GM18498 (cell line): ENCODE results near the gene CFAP251.
"Not testable (repeated sequence)": the region's sequence is repeated elsewhere in the genome, so short reads cannot be mapped to it uniquely, and the experiment has no call there.

Source experiments
- ATAC-seq: cut with Tn5 transposase; IDR thresholded peaks from one replicate; pipeline ENCODE4 v1.9.1; 2021; ENCODE audit warnings: mild to moderate bottlenecking, moderate library complexity; ENCODE audit not compliant: unreplicated experiment

The CFAP251 gene

GRCh38 chr12:121899590-121899989 is 18.8 kb upstream of the CFAP251 start:
- no peak for ATAC-seq

GRCh38 chr12:121903202-121903601 is 15.2 kb upstream of the CFAP251 start:
- ATAC-seq: no peak

- no peak for ATAC-seq
These were observed 12.6 kb upstream of the CFAP251 start for GRCh38 chr12:121905746-121906145.

- no peak for ATAC-seq
These were observed 9.7 kb upstream of the CFAP251 start for GRCh38 chr12:121908702-121909101.

- ATAC-seq: no peak
These were observed 6.4 kb upstream of the CFAP251 start for GRCh38 chr12:121911824-121912585.

GRCh38 chr12:121915841-121916321 is 2.5 kb upstream of the CFAP251 start:
- no peak for ATAC-seq

- ATAC-seq: no peak
These were observed 1.7 kb upstream of the CFAP251 start for GRCh38 chr12:121916719-121917118.

- ATAC-seq: peak; percentile 6
These were observed 267 bp downstream of the CFAP251 start for GRCh38 chr12:121918679-121919038.

GRCh38 chr12:121921066-121921465 is 2.7 kb downstream of the CFAP251 start:
- no peak for ATAC-seq

- no peak for ATAC-seq
These were observed 6.9 kb downstream of the CFAP251 start for GRCh38 chr12:121925358-121925695.

GRCh38 chr12:121926874-121927706 is 8.7 kb downstream of the CFAP251 start:
- no peak for ATAC-seq

- no peak for ATAC-seq
These were observed 9.4 kb downstream of the CFAP251 start for GRCh38 chr12:121927813-121928212.

GRCh38 chr12:121929545-121929944 is 11.2 kb downstream of the CFAP251 start:
- ATAC-seq: not testable (repeated sequence)

GRCh38 chr12:121930862-121931261 is 12.5 kb downstream of the CFAP251 start:
- no peak for ATAC-seq

GRCh38 chr12:121932176-121932536 is 13.8 kb downstream of the CFAP251 start:
- ATAC-seq: no peak

- ATAC-seq: no peak
These were observed 14.6 kb downstream of the CFAP251 start for GRCh38 chr12:121932914-121933521.

- no peak for ATAC-seq
These were observed 15.3 kb downstream of the CFAP251 start for GRCh38 chr12:121933522-121934308.

- no peak for ATAC-seq
These were observed 15.9 kb downstream of the CFAP251 start for GRCh38 chr12:121934309-121934664.

- no peak for ATAC-seq
These were observed 19.3 kb downstream of the CFAP251 start for GRCh38 chr12:121937654-121938053.

- peak; percentile 64 for ATAC-seq
These were observed 20.8 kb downstream of the CFAP251 start for GRCh38 chr12:121939186-121939585.
